GM12873 (cell line): ENCODE measurements around the gene CYBRD1.

Experiments
- CTCF ChIP-seq: IDR thresholded peaks from 2 replicates; pipeline ENCODE4 v1.5.1; 2012; ENCODE audit warnings: low read depth, mild to moderate bottlenecking, moderate library complexity, low read length, control low read depth; ENCODE audit not compliant: insufficient read depth; ENCODE audit errors: missing control alignments

The CYBRD1 gene

GRCh38 chr2:171530378-171530777, 8.1 kb downstream of the CYBRD1 start:
- no peak for TF ChIP-seq CTCF

DNA sequence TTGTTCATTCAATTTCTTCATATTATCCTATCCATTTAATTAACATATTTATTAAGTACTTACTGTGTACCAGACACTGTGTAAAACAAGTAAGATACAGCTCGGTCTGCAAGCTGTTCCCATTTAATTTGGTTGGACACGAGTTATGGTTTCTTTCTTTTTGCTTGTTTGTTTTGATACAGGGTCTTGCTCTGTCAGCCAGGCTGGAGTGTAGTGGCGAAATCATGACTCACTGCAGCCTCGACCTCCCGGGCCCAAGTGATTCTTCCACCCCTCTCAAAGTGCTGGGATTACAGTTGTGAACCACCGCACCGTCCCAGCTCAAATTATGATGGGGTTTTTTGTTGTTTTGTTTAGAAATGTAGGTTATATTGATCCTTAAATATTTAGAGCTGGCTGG, 9.0 kb downstream of the CYBRD1 start:
- TF ChIP-seq CTCF, result no peak

DNA sequence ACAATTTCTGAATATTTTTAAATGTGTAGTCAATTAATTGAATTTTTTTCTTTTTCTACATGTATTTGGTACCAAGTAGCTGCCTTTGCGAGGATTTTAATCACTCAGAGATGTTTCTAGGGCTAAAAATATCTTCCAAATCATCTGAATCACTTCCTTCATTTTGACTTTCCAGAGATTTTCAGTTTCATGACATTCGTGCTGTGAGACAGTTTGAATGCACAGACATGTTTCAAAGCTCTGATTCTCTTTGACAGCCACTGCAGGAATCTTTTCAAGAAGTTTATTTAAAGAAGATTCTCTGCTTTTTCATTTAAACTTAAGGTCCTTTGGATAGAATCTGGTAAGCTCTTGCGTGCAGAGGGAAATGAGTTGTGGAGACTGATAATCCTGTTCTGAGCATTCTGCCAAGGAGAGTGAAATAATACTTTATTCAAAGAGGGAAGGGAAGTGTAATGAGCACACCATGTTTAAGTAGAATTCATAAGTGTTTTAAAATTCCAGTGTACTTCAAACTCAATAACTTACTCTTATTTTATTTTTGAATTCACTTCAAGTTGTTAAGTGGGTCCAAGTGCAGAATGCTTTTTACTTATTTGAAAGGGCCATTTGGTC, 9.7 kb downstream of the CYBRD1 start:
- no peak for TF ChIP-seq CTCF

DNA sequence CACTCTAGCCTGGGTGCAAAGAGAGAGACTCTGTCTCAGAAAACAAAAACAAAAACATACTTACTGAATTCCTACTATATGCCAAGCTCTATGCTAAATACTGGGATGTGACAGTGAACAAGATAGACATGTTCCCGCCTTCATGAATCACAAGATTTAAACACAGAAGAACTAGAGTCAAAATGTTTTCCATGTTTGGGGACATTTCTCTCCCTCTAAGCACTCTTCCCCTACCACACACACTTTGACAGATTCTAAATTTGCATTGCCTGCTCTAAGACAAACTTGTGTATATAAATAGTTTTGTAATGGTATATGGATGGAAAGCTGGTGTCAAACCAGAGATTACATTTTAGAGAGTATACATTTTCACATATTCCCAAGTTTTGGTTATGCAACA, 11.1 kb downstream of the CYBRD1 start:
- TF ChIP-seq CTCF, result no peak

- TF ChIP-seq CTCF, result no peak
Observed at GRCh38 chr2:171540437-171540836, 18.2 kb downstream of the CYBRD1 start.

DNA sequence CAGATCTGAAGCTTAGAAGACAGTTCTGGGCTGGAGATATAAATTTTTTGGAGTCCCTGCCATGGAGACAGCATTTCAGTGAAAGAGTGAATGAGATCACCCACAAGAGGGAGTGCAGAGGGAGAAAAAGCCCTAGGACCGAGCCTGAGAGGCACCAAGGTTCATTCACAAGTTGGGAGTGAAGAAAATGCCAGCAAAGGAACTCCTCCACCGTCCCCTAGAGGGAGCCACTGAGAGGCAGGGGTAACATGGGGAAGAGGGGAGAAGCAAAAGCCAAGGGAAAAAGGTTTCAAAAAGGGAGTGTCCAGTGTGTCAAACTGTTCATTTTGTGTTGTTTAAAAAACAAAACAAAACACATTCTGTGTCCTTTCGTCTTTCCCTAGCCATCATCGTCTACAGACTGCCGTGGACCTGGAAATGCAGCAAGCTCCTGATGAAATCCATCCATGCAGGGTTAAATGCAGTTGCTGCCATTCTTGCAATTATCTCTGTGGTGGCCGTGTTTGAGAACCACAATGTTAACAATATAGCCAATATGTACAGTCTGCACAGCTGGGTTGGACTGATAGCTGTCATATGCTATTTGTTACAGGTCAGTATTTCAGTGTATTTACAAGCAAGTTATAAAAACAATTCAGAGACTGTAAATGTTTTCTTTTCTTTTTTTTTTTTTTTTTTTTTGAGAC, 19.1 kb downstream of the CYBRD1 start:
- TF ChIP-seq CTCF, result peak; percentile 73

- no peak for TF ChIP-seq CTCF
Observed at GRCh38 chr2:171545086-171545485, 22.8 kb downstream of the CYBRD1 start.
